OCI-LY7 (cell line): ENCODE measurements around the gene MRAS. TPM values are rescaled to one million over a fixed set of nuclear protein-coding genes. Genes with fewer than 3 reads are reported as not detected.

ENCODE experiments used
- BruUV-seq: library from RNA; stranded (reverse); fragments of 400-500 nt; replicated peaks from 2 replicates; lab custom pipeline; 2021; lab: Mats Ljungman, UMichigan
- CTCF ChIA-PET: fragments of 300-600 bp; sonication (Branson Sonifier 250); formaldehyde crosslinking; loops from one replicate; lab custom pipeline; 2022; ENCODE audit warnings: antibody characterized with exemption; ENCODE audit not compliant: unreplicated experiment; lab: Charles Lee
- POLR2A ChIA-PET: fragments of 300-600 bp; sonication (Branson Sonifier 250); formaldehyde crosslinking; loops from one replicate; lab custom pipeline; 2022; ENCODE audit warnings: antibody characterized with exemption; lab: Charles Lee
- DNase-seq: peaks from one replicate; pipeline ENCODE4 v3.0.0-alpha.2; 2015; ENCODE audit warnings: low spot score
- H2AFZ ChIP-seq: fragments of 200-600 bp; sonication (generic), shearing (Covaris generic); 2 replicates; pipeline ENCODE4 v1.6.1; 2014; ENCODE audit warnings: mild to moderate bottlenecking, antibody characterized with exemption, low read length, moderate library complexity
- H3K27ac ChIP-seq: fragments of 200-600 bp; sonication (generic); 2 replicates; pipeline ENCODE4 v1.5.1; 2014; ENCODE audit warnings: mixed run types, low read depth, mild to moderate bottlenecking, moderate library complexity, low read length, inconsistent platforms; ENCODE audit not compliant: poor library complexity, severe bottlenecking
- H3K36me3 ChIP-seq: fragments of 200-600 bp; sonication (generic); 2 replicates; pipeline ENCODE4 v1.6.1; 2014; ENCODE audit warnings: mild to moderate bottlenecking, antibody characterized with exemption, low read length, moderate library complexity, mixed read lengths; ENCODE audit not compliant: insufficient read depth
- H3K4me1 ChIP-seq: fragments of 200-600 bp; sonication (generic); 2 replicates; pipeline ENCODE4 v1.5.1; 2014; ENCODE audit warnings: mild to moderate bottlenecking, low read length; ENCODE audit not compliant: insufficient read depth, poor library complexity, severe bottlenecking
- H3K4me2 ChIP-seq: fragments of 200-600 bp; sonication (generic); 2 replicates; pipeline ENCODE4 v1.6.1; 2014; ENCODE audit warnings: mild to moderate bottlenecking, low read length
- H3K4me3 ChIP-seq: fragments of 200-600 bp; sonication (generic); 2 replicates; pipeline ENCODE4 v1.5.1; 2014; ENCODE audit warnings: mild to moderate bottlenecking, low read depth, low read length; ENCODE audit not compliant: poor library complexity, severe bottlenecking
- H3K79me2 ChIP-seq: fragments of 200-600 bp; sonication (generic); 2 replicates; pipeline ENCODE4 v1.6.1; 2016; ENCODE audit warnings: low read depth, mild to moderate bottlenecking, low read length, moderate library complexity, mixed read lengths; ENCODE audit not compliant: insufficient read depth
- H3K9me2 ChIP-seq: fragments of 200-600 bp; sonication (generic); 2 replicates; pipeline ENCODE4 v1.6.1; 2016; ENCODE audit warnings: mild to moderate bottlenecking, low read length, mixed read lengths; ENCODE audit not compliant: insufficient read depth
- H3K9me3 ChIP-seq: fragments of 200-600 bp; sonication (generic); 2 replicates; pipeline ENCODE4 v1.6.1; 2014; ENCODE audit warnings: mild to moderate bottlenecking, mixed run types, low read length, mixed read lengths
- H4K20me1 ChIP-seq: fragments of 200-600 bp; sonication (generic); 2 replicates; pipeline ENCODE4 v1.6.1; 2014; ENCODE audit warnings: mild to moderate bottlenecking, antibody characterized with exemption, low read length, moderate library complexity, mixed read lengths; ENCODE audit not compliant: insufficient read depth
- EZH2phosphoT487 ChIP-seq: fragments of 200-600 bp; sonication (generic); IDR thresholded peaks from 2 replicates; pipeline ENCODE4 v1.6.1; 2018; ENCODE audit warnings: low read depth, borderline replicate concordance, mild to moderate bottlenecking, mixed run types, antibody characterized with exemption, low read length, moderate library complexity, mixed read lengths
- intact Hi-C: fragments of 100-400 bp; cut with micrococcal nuclease; formaldehyde crosslinking; loops from one replicate; pipeline ENCODE4 v1.10.0; 2022; ENCODE audit not compliant: unreplicated experiment
- total RNA-seq, 2 experiments: library from RNA; depleted of rRNA in 1 of 2; stranded (reverse); fragments of >200 nt in 1 of 2; shearing (Covaris generic) in 1 of 2; gene quantifications; 2 replicates each; pipeline ENCODE4 v1.2.3, GENCODE V29; 2014 to 2022
- TF ChIP-seq, protein P1 (sequence below): fragments of 200-600 bp; sonication (generic); conservative IDR thresholded peaks from 2 replicates; pipeline ENCODE4 v1.5.1; 2014; ENCODE audit warnings: mild to moderate bottlenecking, antibody characterized with exemption, low read length, moderate library complexity, mixed read lengths

The MRAS gene
- total RNA-seq, 2 experiments from 2014 or later = not detected

DNA sequence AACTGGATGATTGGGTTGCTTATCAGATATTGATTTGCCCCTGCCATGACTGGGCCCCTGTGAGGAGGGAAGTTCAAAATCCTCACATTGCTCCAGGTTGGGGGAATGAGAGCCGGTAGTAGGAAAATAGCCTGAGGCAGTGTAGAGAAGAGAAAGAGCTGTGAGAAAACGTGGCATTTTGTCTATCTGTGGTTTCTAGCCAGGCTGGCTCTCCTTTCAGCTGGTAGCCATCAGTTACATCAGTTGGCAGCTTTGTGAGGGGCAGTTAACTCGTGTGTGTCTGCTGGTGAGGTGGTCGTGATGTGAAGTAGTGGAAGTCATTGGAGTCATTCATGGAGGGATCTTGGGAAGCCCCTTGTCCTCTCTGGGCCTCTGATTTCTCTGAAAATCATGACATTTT lies 91.3 kb downstream of the MRAS start:
- Histone ChIP-seq H4K20me1 (no peaks in the 10 kb centered on the region), H3K4me3 (no peak overlapping the region), H3K9me2 (no peaks in the 10 kb centered on the region), H3K4me1 (no peaks in the 10 kb centered on the region), H3K79me2 (no peaks in the 10 kb centered on the region), H3K4me2 (no peak overlapping the region), H3K27ac (no peak overlapping the region), H3K9me3 (no peaks in the 10 kb centered on the region), H3K36me3 (no peaks in the 10 kb centered on the region), H2AFZ (no peak overlapping the region)
- intact Hi-C loops = no loop called here
- no peak for DNase-seq
- BruUV-seq = no TSS peak
- TF ChIP-seq, protein P1, sequence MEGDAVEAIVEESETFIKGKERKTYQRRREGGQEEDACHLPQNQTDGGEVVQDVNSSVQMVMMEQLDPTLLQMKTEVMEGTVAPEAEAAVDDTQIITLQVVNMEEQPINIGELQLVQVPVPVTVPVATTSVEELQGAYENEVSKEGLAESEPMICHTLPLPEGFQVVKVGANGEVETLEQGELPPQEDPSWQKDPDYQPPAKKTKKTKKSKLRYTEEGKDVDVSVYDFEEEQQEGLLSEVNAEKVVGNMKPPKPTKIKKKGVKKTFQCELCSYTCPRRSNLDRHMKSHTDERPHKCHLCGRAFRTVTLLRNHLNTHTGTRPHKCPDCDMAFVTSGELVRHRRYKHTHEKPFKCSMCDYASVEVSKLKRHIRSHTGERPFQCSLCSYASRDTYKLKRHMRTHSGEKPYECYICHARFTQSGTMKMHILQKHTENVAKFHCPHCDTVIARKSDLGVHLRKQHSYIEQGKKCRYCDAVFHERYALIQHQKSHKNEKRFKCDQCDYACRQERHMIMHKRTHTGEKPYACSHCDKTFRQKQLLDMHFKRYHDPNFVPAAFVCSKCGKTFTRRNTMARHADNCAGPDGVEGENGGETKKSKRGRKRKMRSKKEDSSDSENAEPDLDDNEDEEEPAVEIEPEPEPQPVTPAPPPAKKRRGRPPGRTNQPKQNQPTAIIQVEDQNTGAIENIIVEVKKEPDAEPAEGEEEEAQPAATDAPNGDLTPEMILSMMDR = no peak
- TF ChIP-seq EZH2phosphoT487 = no peak
- ChIA-PET POLR2A (interaction anchor here (0.5 to 1.5 kb wide), 2 partner anchors 17 to 25 kb away, joined by 3 to 4 read pairs; no protein-coding TSS in a partner anchor), CTCF (no interaction called here)

DNA sequence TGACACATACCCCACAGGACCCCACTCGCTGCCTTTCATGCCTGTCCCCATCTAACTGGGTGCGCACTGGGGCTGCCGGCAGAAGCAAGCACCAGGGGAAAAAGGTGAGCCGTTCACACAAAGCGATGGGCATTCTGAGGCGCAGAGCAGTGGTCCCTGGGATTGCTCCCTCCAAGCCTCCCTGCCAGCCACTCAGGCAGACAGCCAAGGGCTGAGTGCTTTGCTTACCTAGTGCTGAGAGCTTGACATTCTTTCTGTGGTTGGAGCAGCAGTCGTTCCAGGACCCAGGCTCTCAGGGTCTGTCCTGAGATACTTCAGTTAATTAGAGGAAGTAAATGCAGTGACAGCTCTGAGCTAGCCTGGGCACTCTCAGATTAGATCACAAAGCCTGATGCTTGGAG lies 91.7 kb downstream of the MRAS start:
- no peak for TF ChIP-seq EZH2phosphoT487
- TF ChIP-seq, protein P1 = no peak
- intact Hi-C loops = no loop called here
- no peaks in the 10 kb centered on the region for H3K79me2 ChIP-seq
- no peak overlapping the region for H2AFZ ChIP-seq
- DNase-seq = no peak
- H3K4me1 ChIP-seq = no peaks in the 10 kb centered on the region
- H3K4me3 ChIP-seq = no peak overlapping the region
- no peaks in the 10 kb centered on the region for H3K36me3 ChIP-seq
- H3K9me3 ChIP-seq = no peaks in the 10 kb centered on the region
- BruUV-seq = no TSS peak
- ChIA-PET CTCF (no interaction called here), POLR2A (interaction anchor here (0.5 kb wide), 1 partner anchor 18 kb away, joined by 3 read pairs; no protein-coding TSS in a partner anchor)
- H3K9me2 ChIP-seq = no peaks in the 10 kb centered on the region
- no peak overlapping the region for H3K4me2 ChIP-seq
- no peaks in the 10 kb centered on the region for H4K20me1 ChIP-seq
- no peak overlapping the region for H3K27ac ChIP-seq

DNA sequence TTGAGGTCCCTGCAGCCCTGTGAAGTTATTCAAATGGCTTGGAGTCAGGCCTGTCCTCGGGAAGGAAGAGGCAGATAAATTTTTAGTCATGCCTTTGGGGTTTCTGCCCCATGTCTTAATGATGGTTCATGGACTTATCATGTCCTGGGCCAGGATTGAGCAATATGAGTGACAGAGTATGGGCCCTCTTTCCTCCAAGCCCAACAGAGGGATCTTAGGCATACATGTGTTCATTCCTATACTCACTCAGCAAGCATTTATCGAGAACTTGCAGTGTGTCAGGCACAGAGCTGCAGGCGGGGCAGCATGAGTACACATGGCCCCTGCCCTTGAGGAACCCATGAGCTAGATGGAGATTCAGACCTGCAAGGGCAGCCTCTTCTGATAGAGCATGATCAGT lies 92.2 kb downstream of the MRAS start:
- no peak for TF ChIP-seq EZH2phosphoT487
- TF ChIP-seq, protein P1 = no peak
- CTCF ChIA-PET = no interaction called here

More for the DNA sequence above, 92.2 kb downstream of the MRAS start:
- Histone ChIP-seq H3K27ac (no peak overlapping the region), H4K20me1 (no peaks in the 10 kb centered on the region), H3K4me1 (no peaks in the 10 kb centered on the region), H3K36me3 (no peaks in the 10 kb centered on the region), H3K9me3 (no peaks in the 10 kb centered on the region), H3K4me3 (no peak overlapping the region), H3K4me2 (no peak overlapping the region), H3K9me2 (no peaks in the 10 kb centered on the region), H3K79me2 (no peaks in the 10 kb centered on the region), H2AFZ (no peak overlapping the region)
- POLR2A ChIA-PET = no interaction called here
- no peak for DNase-seq
- no TSS peak for BruUV-seq
- intact Hi-C loops = no loop called here
